T-helper 1 cell treated with Interleukin-12 subunit alpha and Interleukin-12 subunit beta and Interleukin-4 antibody, amounts not matched to agents 30 μg/mL and 1 μg/mL, for 36 hours (primary cell): ENCODE results near the gene DHRS4L2.
A peak's percentile ranks its signal among the peaks of the same experiment; 100 is the strongest.
"Not testable (repeated sequence)": the region's sequence is repeated elsewhere in the genome, so short reads cannot be mapped to it uniquely, and the experiment has no call there.

Source experiments
- H3K27ac Mint-ChIP-seq: one replicate; pipeline ENCODE4 v1.8.0; 2021; ENCODE audit warnings: mild to moderate bottlenecking, mixed read lengths
- H3K27me3 Mint-ChIP-seq: one replicate; pipeline ENCODE4 v1.8.0; 2021; ENCODE audit warnings: low read depth, mixed read lengths
- H3K36me3 Mint-ChIP-seq: one replicate; pipeline ENCODE4 v1.8.0; 2021; ENCODE audit warnings: low read depth, mixed read lengths
- H3K4me1 Mint-ChIP-seq: one replicate; pipeline ENCODE4 v1.8.0; 2021; ENCODE audit warnings: low read depth, mixed read lengths
- H3K4me3 Mint-ChIP-seq: one replicate; pipeline ENCODE4 v1.8.0; 2021; ENCODE audit warnings: mild to moderate bottlenecking, moderate library complexity, mixed read lengths
- H3K9me3 Mint-ChIP-seq: one replicate; pipeline ENCODE4 v1.8.0; 2021; ENCODE audit warnings: mixed read lengths

Gene DHRS4L2

GRCh38 chr14:23993042-23993441 lies 4.3 kb downstream of the DHRS4L2 start:
- H3K36me3 Mint-ChIP-seq, H3K4me3 Mint-ChIP-seq, H3K27me3 Mint-ChIP-seq, H3K9me3 Mint-ChIP-seq, H3K27ac Mint-ChIP-seq: not testable (repeated sequence)
- peaks cover 15% of the 10 kb centered on the region for H3K4me1 Mint-ChIP-seq

GRCh38 chr14:23996009-23996408 lies 7.3 kb downstream of the DHRS4L2 start:
- not testable (repeated sequence) for H3K27ac Mint-ChIP-seq, H3K4me1 Mint-ChIP-seq, H3K36me3 Mint-ChIP-seq, H3K27me3 Mint-ChIP-seq, H3K9me3 Mint-ChIP-seq, H3K4me3 Mint-ChIP-seq

- not testable (repeated sequence) for H3K4me3 Mint-ChIP-seq, H3K9me3 Mint-ChIP-seq, H3K4me1 Mint-ChIP-seq, H3K36me3 Mint-ChIP-seq, H3K27me3 Mint-ChIP-seq, H3K27ac Mint-ChIP-seq
Observed at GRCh38 chr14:23996825-23997224, 8.1 kb downstream of the DHRS4L2 start.

- H3K27me3 Mint-ChIP-seq, H3K9me3 Mint-ChIP-seq: not testable (repeated sequence)
Observed at GRCh38 chr14:23999640-24000039, 10.9 kb downstream of the DHRS4L2 start.

GRCh38 chr14:24001078-24001477 lies 12.3 kb downstream of the DHRS4L2 start:
- H3K9me3 Mint-ChIP-seq, H3K27ac Mint-ChIP-seq, H3K36me3 Mint-ChIP-seq, H3K27me3 Mint-ChIP-seq, H3K4me3 Mint-ChIP-seq, H3K4me1 Mint-ChIP-seq: not testable (repeated sequence)

More at GRCh38 chr14:23999640-24000039, 10.9 kb downstream of the DHRS4L2 start:
- not testable (repeated sequence) for H3K4me3 Mint-ChIP-seq, H3K36me3 Mint-ChIP-seq, H3K4me1 Mint-ChIP-seq, H3K27ac Mint-ChIP-seq

- not testable (repeated sequence) for H3K4me1 Mint-ChIP-seq, H3K9me3 Mint-ChIP-seq, H3K4me3 Mint-ChIP-seq, H3K27me3 Mint-ChIP-seq, H3K36me3 Mint-ChIP-seq, H3K27ac Mint-ChIP-seq
Observed at GRCh38 chr14:24001679-24002078, 12.9 kb downstream of the DHRS4L2 start.

- H3K27ac Mint-ChIP-seq, H3K4me3 Mint-ChIP-seq: not testable (repeated sequence)
Observed at GRCh38 chr14:24006471-24006816, 17.7 kb downstream of the DHRS4L2 start.

GRCh38 chr14:24006817-24007652 lies 18.3 kb downstream of the DHRS4L2 start:
- H3K4me3 Mint-ChIP-seq, result peak overlapping the region; percentile 80
- H3K9me3 Mint-ChIP-seq, H3K27me3 Mint-ChIP-seq, H3K36me3 Mint-ChIP-seq: not testable (repeated sequence)
- peaks cover 28% of the 10 kb centered on the region for H3K4me1 Mint-ChIP-seq
- peak overlapping the region; percentile 70 for H3K27ac Mint-ChIP-seq

More at GRCh38 chr14:24006471-24006816, 17.7 kb downstream of the DHRS4L2 start:
- not testable (repeated sequence) for H3K9me3 Mint-ChIP-seq, H3K27me3 Mint-ChIP-seq, H3K36me3 Mint-ChIP-seq
- peaks cover 28% of the 10 kb centered on the region for H3K4me1 Mint-ChIP-seq

- no peaks in the 10 kb centered on the region for H3K27me3 Mint-ChIP-seq
- H3K36me3 Mint-ChIP-seq, result peaks cover 11% of the 10 kb centered on the region
- H3K9me3 Mint-ChIP-seq, result no peaks in the 10 kb centered on the region
- H3K4me3 Mint-ChIP-seq, result peak overlapping the region; percentile 5
- H3K27ac Mint-ChIP-seq, result peak overlapping the region; percentile 9
- H3K4me1 Mint-ChIP-seq, result peaks cover 28% of the 10 kb centered on the region
Observed at GRCh38 chr14:24011051-24011450, 22.3 kb downstream of the DHRS4L2 start.

GRCh38 chr14:24012726-24013273 lies 24.1 kb downstream of the DHRS4L2 start:
- Mint-ChIP-seq H3K36me3 (peaks cover 14% of the 10 kb centered on the region), H3K4me1 (peaks cover 27% of the 10 kb centered on the region), H3K27me3 (peaks cover 13% of the 10 kb centered on the region)
- H3K27ac Mint-ChIP-seq, H3K9me3 Mint-ChIP-seq, H3K4me3 Mint-ChIP-seq: not testable (repeated sequence)

GRCh38 chr14:24013654-24014514 lies 25.2 kb downstream of the DHRS4L2 start:
- Mint-ChIP-seq H3K4me3 (no peak overlapping the region), H3K27me3 (peaks cover 21% of the 10 kb centered on the region), H3K27ac (no peak overlapping the region), H3K9me3 (peaks cover 8% of the 10 kb centered on the region), H3K4me1 (peaks cover 19% of the 10 kb centered on the region), H3K36me3 (peaks cover 11% of the 10 kb centered on the region)

GRCh38 chr14:24015745-24016144 lies 27.0 kb downstream of the DHRS4L2 start:
- H3K27ac Mint-ChIP-seq, H3K4me1 Mint-ChIP-seq, H3K36me3 Mint-ChIP-seq, H3K4me3 Mint-ChIP-seq: not testable (repeated sequence)
- peaks cover 17% of the 10 kb centered on the region for H3K9me3 Mint-ChIP-seq
- peaks cover 23% of the 10 kb centered on the region for H3K27me3 Mint-ChIP-seq

GRCh38 chr14:24018978-24019377 lies 30.2 kb downstream of the DHRS4L2 start:
- Mint-ChIP-seq H3K27me3 (peaks cover 29% of the 10 kb centered on the region), H3K9me3 (peaks cover 18% of the 10 kb centered on the region)
- not testable (repeated sequence) for H3K4me3 Mint-ChIP-seq, H3K36me3 Mint-ChIP-seq, H3K27ac Mint-ChIP-seq, H3K4me1 Mint-ChIP-seq

- not testable (repeated sequence) for H3K4me3 Mint-ChIP-seq, H3K4me1 Mint-ChIP-seq, H3K27ac Mint-ChIP-seq, H3K36me3 Mint-ChIP-seq
- Mint-ChIP-seq H3K9me3 (peaks cover 18% of the 10 kb centered on the region), H3K27me3 (peaks cover 30% of the 10 kb centered on the region)
Observed at GRCh38 chr14:24019944-24020343, 31.2 kb downstream of the DHRS4L2 start.

GRCh38 chr14:24020520-24020919 lies 31.8 kb downstream of the DHRS4L2 start:
- H3K27ac Mint-ChIP-seq, H3K4me1 Mint-ChIP-seq, H3K4me3 Mint-ChIP-seq, H3K36me3 Mint-ChIP-seq: not testable (repeated sequence)
- peaks cover 33% of the 10 kb centered on the region for H3K27me3 Mint-ChIP-seq
- H3K9me3 Mint-ChIP-seq, result peaks cover 18% of the 10 kb centered on the region
